Mesendoderm (in vitro differentiated cells): ENCODE results near the gene SECISBP2. TPM values are rescaled to one million over a fixed set of nuclear protein-coding genes. Genes with fewer than 3 reads are reported as not detected.
"Not testable (repeated sequence)": the region's sequence is repeated elsewhere in the genome, so short reads cannot be mapped to it uniquely, and the experiment has no call there.

Experiments
- DNase-seq: peaks from one replicate; pipeline ENCODE4 v3.0.0; 2013
- H2AK5ac ChIP-seq: 2 replicates; pipeline ENCODE4 v1.6.1; 2013; ENCODE audit warnings: low read length, inconsistent platforms
- H2BK120ac ChIP-seq: 2 replicates; pipeline ENCODE4 v1.6.1; 2013; ENCODE audit warnings: low read depth, mild to moderate bottlenecking, low read length, moderate library complexity, mixed read lengths
- H2BK15ac ChIP-seq: replicated peaks from 2 replicates; pipeline ENCODE4 v1.6.1; 2013; ENCODE audit warnings: low read depth, mild to moderate bottlenecking, moderate library complexity
- H2BK5ac ChIP-seq: 2 replicates; pipeline ENCODE4 v1.6.1; 2013; ENCODE audit warnings: low read length, inconsistent platforms
- H3K18ac ChIP-seq: 2 replicates; pipeline ENCODE4 v1.6.1; 2013; ENCODE audit warnings: mild to moderate bottlenecking, low read length, mixed read lengths
- H3K23ac ChIP-seq: one replicate; pipeline ENCODE4 v1.6.1; 2013; ENCODE audit warnings: low read length
- H3K27ac ChIP-seq: 2 replicates; pipeline ENCODE4 v1.5.1; 2013; ENCODE audit warnings: low read depth, mild to moderate bottlenecking, inconsistent platforms, low read length, moderate library complexity
- H3K27me3 ChIP-seq: 2 replicates; pipeline ENCODE4 v1.6.1; 2013; ENCODE audit warnings: low read length, control low read depth, mild to moderate bottlenecking, inconsistent platforms; ENCODE audit not compliant: insufficient read depth, poor library complexity
- H3K36me3 ChIP-seq: 2 replicates; pipeline ENCODE4 v1.6.1; 2013; ENCODE audit warnings: low read length, inconsistent platforms; ENCODE audit not compliant: control insufficient read depth, insufficient read depth
- H3K4ac ChIP-seq: one replicate; pipeline ENCODE4 v1.6.1; 2013; ENCODE audit warnings: low read depth, mild to moderate bottlenecking, low read length, moderate library complexity
- H3K4me1 ChIP-seq: 2 replicates; pipeline ENCODE4 v1.6.1; 2013; ENCODE audit warnings: low read depth, low read length, inconsistent platforms; ENCODE audit not compliant: control insufficient read depth
- H3K4me2 ChIP-seq: 2 replicates; pipeline ENCODE4 v1.6.1; 2013; ENCODE audit warnings: low read length
- H3K4me3 ChIP-seq: 2 replicates; pipeline ENCODE4 v1.5.1; 2013; ENCODE audit warnings: mild to moderate bottlenecking, low read length
- H3K56ac ChIP-seq: one replicate; pipeline ENCODE4 v1.6.1; 2013; ENCODE audit warnings: low read length
- H3K79me1 ChIP-seq: 2 replicates; pipeline ENCODE4 v1.6.1; 2013; ENCODE audit warnings: low read length, inconsistent platforms
- H3K79me2 ChIP-seq: 2 replicates; pipeline ENCODE4 v1.6.1; 2013; ENCODE audit warnings: mild to moderate bottlenecking, low read length; ENCODE audit not compliant: control insufficient read depth, insufficient read depth
- H3K9ac ChIP-seq: 2 replicates; pipeline ENCODE4 v1.6.1; 2013; ENCODE audit warnings: low read length, inconsistent platforms
- H4K5ac ChIP-seq: one replicate; pipeline ENCODE4 v1.6.1; 2013; ENCODE audit warnings: low read length
- H4K8ac ChIP-seq: one replicate; pipeline ENCODE4 v1.6.1; 2013; ENCODE audit warnings: low read depth, mild to moderate bottlenecking, control low read depth, low read length, moderate library complexity
- WGBS: extraction: QIAGEN DNeasy Blood & Tissue Kit; methylation state at CpG from one replicate; pipeline ENCODE4 v1.1.7; 2013; ENCODE audit warnings: low lambda C conversion rate, missing lambda C conversion rate; ENCODE audit not compliant: insufficient coverage; ENCODE audit errors: extremely low coverage; 5-methylcytosine and 5-hydroxymethylcytosine counted together
- polyA plus RNA-seq, 2 experiments: library from polyadenylated mRNA; stranded (reverse); fragments of 200-250 nt; gene quantifications; one replicate each; pipeline ENCODE4 v1.2.3, GENCODE V29; 2013

Gene SECISBP2
- 68.8 TPM for polyA plus RNA-seq (2013, experiment 1 of 2)
- 61.8 TPM for polyA plus RNA-seq (2013, experiment 2 of 2)

GRCh38 chr9:89318123-89319014, at the start of gene SECISBP2:
SECISBP2 (plus strand) TSS chr9:89318500; CDS start chr9:89318577, 77 bp downstream.
- H2BK120ac ChIP-seq = no peak within 1 kb of the TSS
- no peak within 1 kb of the TSS for H2BK5ac ChIP-seq
- H3K23ac ChIP-seq = no peak within 1 kb of the TSS
- H3K36me3 ChIP-seq = peaks cover 2% of the 10 kb centered on the region
- no peak within 1 kb of the TSS for H2AK5ac ChIP-seq
- no peaks in the 10 kb centered on the region for H3K27me3 ChIP-seq
- peak within 1 kb of the TSS; percentile 94 for H3K18ac ChIP-seq
- peak within 1 kb of the TSS; percentile 70 for H3K4me2 ChIP-seq
- WGBS = no CpG with 5 or more reads among the region's 91 CpGs
- peaks cover 40% of the 10 kb centered on the region for H3K79me2 ChIP-seq
- H4K8ac ChIP-seq = peak within 1 kb of the TSS; percentile 98
- peak within 1 kb of the TSS; percentile 97 for H3K56ac ChIP-seq
- peak within 1 kb of the TSS; percentile 84 for H3K4ac ChIP-seq
- no peaks in the 10 kb centered on the region for H3K4me1 ChIP-seq
- peak; percentile 98 for DNase-seq
- peak within 1 kb of the TSS; percentile 92 for H3K9ac ChIP-seq
- peak within 1 kb of the TSS; percentile 90 for H4K5ac ChIP-seq
- peaks cover 3% of the 10 kb centered on the region for H3K79me1 ChIP-seq
- H3K4me3 ChIP-seq = peak within 1 kb of the TSS; percentile 80
- H2BK15ac ChIP-seq = no peak within 1 kb of the TSS
- H3K27ac ChIP-seq = peak within 1 kb of the TSS; percentile 99

- Histone ChIP-seq H3K27me3 (no peaks in the 10 kb centered on the region), H3K79me1 (no peaks in the 10 kb centered on the region), H3K27ac (no peak overlapping the region), H3K18ac (no peak overlapping the region), H2BK120ac (no peak overlapping the region), H3K9ac (no peak overlapping the region), H4K8ac (no peak overlapping the region), H3K4me1 (no peaks in the 10 kb centered on the region), H3K4me2 (no peak overlapping the region), H3K56ac (no peak overlapping the region), H2BK5ac (no peak overlapping the region), H3K36me3 (no peaks in the 10 kb centered on the region), H3K4me3 (no peak overlapping the region), H3K79me2 (no peaks in the 10 kb centered on the region), H2BK15ac (no peak overlapping the region), H4K5ac (no peak overlapping the region), H3K23ac (no peak overlapping the region), H2AK5ac (no peak overlapping the region), H3K4ac (no peak overlapping the region)
- WGBS = no CpG with 5 or more reads among the region's 3 CpGs
- DNase-seq = no peak
Measured at GRCh38 chr9:89273528-89274279, 44.6 kb upstream of the SECISBP2 start.

GRCh38 chr9:89274838-89275237, 43.5 kb upstream of the SECISBP2 start:
- H3K4me3 ChIP-seq = no peak overlapping the region
- H3K4ac ChIP-seq = no peak overlapping the region
- no peak overlapping the region for H3K23ac ChIP-seq
- H2BK120ac ChIP-seq = no peak overlapping the region
- no peak overlapping the region for H3K27ac ChIP-seq
- H2BK15ac ChIP-seq = no peak overlapping the region
- no peaks in the 10 kb centered on the region for H3K79me2 ChIP-seq
- H2BK5ac ChIP-seq = no peak overlapping the region
- H4K5ac ChIP-seq = no peak overlapping the region
- no peak for DNase-seq
- H3K36me3 ChIP-seq = no peaks in the 10 kb centered on the region
- H3K18ac ChIP-seq = no peak overlapping the region
- H3K4me2 ChIP-seq = no peak overlapping the region
- H3K56ac ChIP-seq = no peak overlapping the region
- no peak overlapping the region for H3K9ac ChIP-seq
- H2AK5ac ChIP-seq = no peak overlapping the region
- H4K8ac ChIP-seq = no peak overlapping the region
- WGBS = no CpG with 5 or more reads among the region's 5 CpGs
- H3K4me1 ChIP-seq = no peaks in the 10 kb centered on the region
- H3K27me3 ChIP-seq = no peaks in the 10 kb centered on the region
- H3K79me1 ChIP-seq = no peaks in the 10 kb centered on the region

- not testable (repeated sequence) for H3K4me1 ChIP-seq, H4K5ac ChIP-seq, H3K56ac ChIP-seq, H3K79me2 ChIP-seq, H3K9ac ChIP-seq, H3K79me1 ChIP-seq, H2BK120ac ChIP-seq, H3K4me2 ChIP-seq, H2BK5ac ChIP-seq, DNase-seq, H3K36me3 ChIP-seq, H3K27me3 ChIP-seq, H3K18ac ChIP-seq, H3K4ac ChIP-seq, H2AK5ac ChIP-seq, H3K27ac ChIP-seq, H3K4me3 ChIP-seq, H4K8ac ChIP-seq, H2BK15ac ChIP-seq, H3K23ac ChIP-seq
- WGBS = no CpG with 5 or more reads among the region's 2 CpGs
Measured at GRCh38 chr9:89276040-89276439, 42.3 kb upstream of the SECISBP2 start.

- H3K23ac ChIP-seq = no peak overlapping the region
- H2BK15ac ChIP-seq = no peak overlapping the region
- H3K36me3 ChIP-seq = no peaks in the 10 kb centered on the region
- no peak overlapping the region for H3K4me2 ChIP-seq
- H4K5ac ChIP-seq = no peak overlapping the region
- H3K79me2 ChIP-seq = no peaks in the 10 kb centered on the region
- no CpG with 5 or more reads among the region's 2 CpGs for WGBS
- H3K4me1 ChIP-seq = no peaks in the 10 kb centered on the region
- no peak for DNase-seq
- H3K4me3 ChIP-seq = no peak overlapping the region
- H3K56ac ChIP-seq = no peak overlapping the region
- H2BK5ac ChIP-seq = no peak overlapping the region
- no peak overlapping the region for H2BK120ac ChIP-seq
- H4K8ac ChIP-seq = no peak overlapping the region
- no peaks in the 10 kb centered on the region for H3K79me1 ChIP-seq
- H3K9ac ChIP-seq = no peak overlapping the region
- H3K27ac ChIP-seq = no peak overlapping the region
- no peak overlapping the region for H3K18ac ChIP-seq
- no peak overlapping the region for H3K4ac ChIP-seq
- H3K27me3 ChIP-seq = no peaks in the 10 kb centered on the region
- H2AK5ac ChIP-seq = no peak overlapping the region
Measured at GRCh38 chr9:89277043-89277442, 41.3 kb upstream of the SECISBP2 start.
